Ascending aorta (tissue), 2 donors: ENCODE data around the gene HMGA1. TPM values are rescaled to one million over a fixed set of nuclear protein-coding genes. Genes with fewer than 3 reads are reported as not detected.
"Not testable (repeated sequence)": the region's sequence is repeated elsewhere in the genome, so short reads cannot be mapped to it uniquely, and the experiment has no call there.

Experiments
- DNase-seq, 2 donors: peaks; one replicate each; pipeline ENCODE4 v3.0.0-alpha.2; 2019; ENCODE audit warnings: low spot score in 2 of 2
- H3K27ac ChIP-seq, 2 donors: fragments of 200-600 bp; sonication (generic); one replicate each; pipeline ENCODE4 v1.5.1; 2016 to 2017; ENCODE audit warnings: mild to moderate bottlenecking in 1 of 2
- H3K27me3 ChIP-seq: fragments of 200-600 bp; sonication (generic); one replicate; pipeline ENCODE4 v1.5.1; 2017
- H3K36me3 ChIP-seq, 2 donors: fragments of 200-600 bp; sonication (generic); one replicate each; pipeline ENCODE4 v1.5.1; 2016
- H3K4me1 ChIP-seq, 2 donors: fragments of 200-600 bp; sonication (generic); one replicate each; pipeline ENCODE4 v1.5.1; 2016 to 2017; ENCODE audit warnings: mild to moderate bottlenecking in 1 of 2
- H3K4me3 ChIP-seq, 2 donors: fragments of 200-600 bp; sonication (generic); one replicate each; pipeline ENCODE4 v1.5.1; 2016 to 2017; ENCODE audit warnings: mild to moderate bottlenecking in 1 of 2
- H3K9me3 ChIP-seq, 2 donors: fragments of 200-600 bp; sonication (generic); one replicate each; pipeline ENCODE4 v1.5.1; 2016
- intact Hi-C: fragments of 100-400 bp; cut with DNase I; formaldehyde crosslinking; loops from one replicate; pipeline ENCODE4 v1.15.1; 2023
- total RNA-seq: library from RNA; depleted of rRNA; stranded (reverse); fragments of >200 nt; gene quantifications from one replicate; pipeline ENCODE4 v1.1.0, GENCODE V29; 2016
- TF ChIP-seq, protein P1 (sequence below), 3 experiments: fragments of 200-600 bp in 2 of 3; fragments of 450-650 bp in 1 of 3; sonication (generic) in 2 of 3; IDR thresholded peaks; one replicate each; pipeline ENCODE4 v1.5.1; 2016 to 2019; ENCODE audit warnings: antibody characterized with exemption in 3 of 3, mild to moderate bottlenecking in 1 of 3, moderate library complexity in 1 of 3

The HMGA1 gene
- total RNA-seq, 1 donor from 2014 or later: 21.4 TPM

DNA sequence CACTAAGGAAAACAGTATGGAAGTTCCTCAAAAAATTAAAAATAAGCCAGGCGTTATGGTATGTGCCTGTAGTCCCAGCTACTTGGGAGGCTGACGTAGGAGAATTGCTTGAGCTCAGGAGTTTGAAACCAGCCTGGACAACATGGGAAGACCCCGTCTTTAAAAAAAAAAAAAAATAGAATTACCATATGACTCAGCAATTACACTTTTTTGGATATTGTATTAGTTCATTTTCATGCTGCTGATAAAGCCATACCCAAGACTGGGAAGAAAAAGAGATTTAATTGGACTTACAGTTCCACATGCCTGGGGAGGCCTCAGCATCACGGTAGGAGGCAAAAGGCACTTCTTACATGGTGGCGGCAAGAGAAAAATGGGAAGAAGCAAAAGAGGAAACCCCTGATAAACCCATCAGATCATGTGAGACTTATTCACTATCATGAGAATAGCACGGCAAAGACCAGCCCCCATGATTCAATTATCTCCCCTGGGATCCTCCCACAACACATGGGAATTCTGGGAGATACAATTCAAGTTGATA is 22.9 kb downstream of the HMGA1 start:
- intact Hi-C loops: no loop called here
- Histone ChIP-seq H3K4me3 (no peak overlapping the region), H3K27ac (no peak overlapping the region), H3K36me3 (no peaks in the 10 kb centered on the region), H3K4me1 (no peaks in the 10 kb centered on the region), H3K27me3 (no peaks in the 10 kb centered on the region), H3K9me3 (no peaks in the 10 kb centered on the region)
- no peak for DNase-seq
- TF ChIP-seq, protein P1, sequence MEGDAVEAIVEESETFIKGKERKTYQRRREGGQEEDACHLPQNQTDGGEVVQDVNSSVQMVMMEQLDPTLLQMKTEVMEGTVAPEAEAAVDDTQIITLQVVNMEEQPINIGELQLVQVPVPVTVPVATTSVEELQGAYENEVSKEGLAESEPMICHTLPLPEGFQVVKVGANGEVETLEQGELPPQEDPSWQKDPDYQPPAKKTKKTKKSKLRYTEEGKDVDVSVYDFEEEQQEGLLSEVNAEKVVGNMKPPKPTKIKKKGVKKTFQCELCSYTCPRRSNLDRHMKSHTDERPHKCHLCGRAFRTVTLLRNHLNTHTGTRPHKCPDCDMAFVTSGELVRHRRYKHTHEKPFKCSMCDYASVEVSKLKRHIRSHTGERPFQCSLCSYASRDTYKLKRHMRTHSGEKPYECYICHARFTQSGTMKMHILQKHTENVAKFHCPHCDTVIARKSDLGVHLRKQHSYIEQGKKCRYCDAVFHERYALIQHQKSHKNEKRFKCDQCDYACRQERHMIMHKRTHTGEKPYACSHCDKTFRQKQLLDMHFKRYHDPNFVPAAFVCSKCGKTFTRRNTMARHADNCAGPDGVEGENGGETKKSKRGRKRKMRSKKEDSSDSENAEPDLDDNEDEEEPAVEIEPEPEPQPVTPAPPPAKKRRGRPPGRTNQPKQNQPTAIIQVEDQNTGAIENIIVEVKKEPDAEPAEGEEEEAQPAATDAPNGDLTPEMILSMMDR (IDR thresholded peaks at IDR 0.05): no peak

DNA sequence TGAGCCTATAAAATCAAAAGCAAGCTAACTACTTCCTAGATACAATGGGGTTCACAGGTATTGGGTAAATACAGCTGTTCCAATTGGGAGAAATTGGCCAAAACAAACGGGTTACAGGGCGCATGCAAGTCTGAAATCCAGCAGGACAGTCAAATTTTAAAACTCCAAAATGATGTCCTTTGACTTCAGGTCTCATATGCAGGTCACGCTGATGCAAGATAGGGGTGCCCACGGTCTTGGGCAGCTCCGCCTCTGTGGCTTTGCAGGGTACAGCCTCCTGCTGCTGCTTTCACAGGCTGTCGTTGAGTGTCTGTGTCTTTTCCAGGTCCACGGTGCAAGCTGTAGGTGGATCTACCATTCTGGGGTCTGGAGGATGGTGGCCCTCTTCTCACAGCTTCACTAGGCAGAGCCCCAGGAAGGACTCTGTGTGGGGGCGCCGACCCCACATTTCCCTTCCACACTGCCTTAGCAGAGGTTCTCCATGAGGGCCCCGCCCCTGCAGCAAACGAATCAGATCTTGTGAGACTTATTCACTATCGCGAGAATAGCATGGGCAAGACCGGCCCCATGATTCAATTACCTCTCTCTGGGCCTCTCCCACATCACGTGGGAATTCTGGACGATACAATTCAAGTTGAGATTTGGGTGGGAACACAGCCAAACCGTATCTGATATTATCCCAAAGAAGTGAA is 24.0 kb downstream of the HMGA1 start:
- Histone ChIP-seq H3K4me1 (no peaks in the 10 kb centered on the region), H3K36me3 (no peaks in the 10 kb centered on the region), H3K27ac (no peak overlapping the region), H3K4me3 (no peak overlapping the region), H3K27me3 (no peaks in the 10 kb centered on the region), H3K9me3 (peaks cover 0 to 5% of the 10 kb centered on the region in 2 donors)
- intact Hi-C loops: no loop called here
- TF ChIP-seq, protein P1 (IDR thresholded peaks at IDR 0.05): no peak
- peak in 1 of 2 donors; percentile 54 for DNase-seq

DNA sequence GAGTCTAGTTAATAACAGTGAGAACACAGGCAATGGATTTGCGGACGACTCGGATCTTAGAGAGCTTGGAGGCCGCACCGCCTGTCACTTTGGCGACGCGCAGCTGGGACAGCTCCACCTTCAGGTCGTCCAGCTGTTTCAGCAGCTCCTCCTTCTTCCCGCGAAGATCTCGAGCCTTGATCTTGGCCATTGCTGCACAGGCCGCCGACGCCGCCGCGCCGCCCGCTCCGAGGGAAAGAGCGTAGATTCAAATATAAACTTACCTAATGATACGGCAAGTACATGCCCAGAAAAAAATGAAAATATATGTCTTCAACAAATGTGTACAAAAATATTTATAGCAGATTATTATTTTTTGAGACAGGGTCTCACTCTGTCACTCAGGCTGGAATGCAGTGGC is 26.8 kb downstream of the HMGA1 start:
- H3K27ac ChIP-seq, H3K36me3 ChIP-seq, H3K27me3 ChIP-seq, H3K9me3 ChIP-seq, intact Hi-C loops, H3K4me1 ChIP-seq, H3K4me3 ChIP-seq: not testable (repeated sequence)
- peak in 1 of 2 donors; percentile 33 for DNase-seq

DNA sequence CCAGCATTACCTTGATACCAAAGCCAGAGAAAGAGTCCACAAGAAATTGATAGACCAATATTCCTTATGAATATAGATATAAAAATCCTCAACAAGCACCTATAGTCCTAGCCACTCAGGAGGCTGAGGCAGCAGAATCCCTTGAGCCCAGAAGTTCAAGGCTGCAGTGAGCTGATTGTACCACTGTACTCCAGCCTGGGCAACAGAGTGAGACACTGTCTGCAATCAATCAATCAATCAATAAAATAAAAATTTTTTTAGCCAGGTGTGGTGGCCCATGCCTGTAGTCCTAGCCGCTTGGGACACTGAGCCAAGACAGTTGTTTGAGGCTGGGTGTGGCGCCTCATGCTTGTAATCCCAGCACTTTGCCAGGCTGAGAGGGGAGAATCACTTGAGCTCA is 31.1 kb downstream of the HMGA1 start:
- Histone ChIP-seq H3K27ac (no peak overlapping the region), H3K4me1 (no peaks in the 10 kb centered on the region), H3K4me3 (no peak overlapping the region), H3K27me3 (no peaks in the 10 kb centered on the region), H3K9me3 (peaks cover 0 to 8% of the 10 kb centered on the region in 2 donors), H3K36me3 (no peaks in the 10 kb centered on the region)
- intact Hi-C loops: no loop called here
- DNase-seq: peak in 1 of 2 donors; percentile 37
- TF ChIP-seq, protein P1 (IDR thresholded peaks at IDR 0.05): no peak

DNA sequence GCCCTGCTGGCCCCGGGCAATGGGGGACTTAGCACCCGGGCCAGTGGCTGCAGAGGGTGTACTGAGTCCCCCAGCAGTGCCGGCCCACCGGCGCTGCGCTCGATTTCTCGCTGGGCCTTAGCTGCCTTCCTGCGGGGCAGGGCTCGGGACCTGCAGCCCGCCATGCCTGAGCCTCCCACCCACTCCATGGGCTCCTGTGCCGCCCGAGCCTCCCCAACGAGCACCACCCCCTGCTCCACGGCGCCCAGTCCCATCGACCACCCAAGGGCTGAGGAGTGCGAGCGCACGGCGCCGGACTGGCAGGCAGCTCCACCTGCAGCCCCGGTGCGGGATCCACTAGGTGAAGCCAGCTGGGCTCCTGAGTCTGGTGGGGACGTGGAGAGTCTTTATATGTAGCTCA is 32.5 kb downstream of the HMGA1 start:
- H3K27ac ChIP-seq, intact Hi-C loops: not testable (repeated sequence)

DNA sequence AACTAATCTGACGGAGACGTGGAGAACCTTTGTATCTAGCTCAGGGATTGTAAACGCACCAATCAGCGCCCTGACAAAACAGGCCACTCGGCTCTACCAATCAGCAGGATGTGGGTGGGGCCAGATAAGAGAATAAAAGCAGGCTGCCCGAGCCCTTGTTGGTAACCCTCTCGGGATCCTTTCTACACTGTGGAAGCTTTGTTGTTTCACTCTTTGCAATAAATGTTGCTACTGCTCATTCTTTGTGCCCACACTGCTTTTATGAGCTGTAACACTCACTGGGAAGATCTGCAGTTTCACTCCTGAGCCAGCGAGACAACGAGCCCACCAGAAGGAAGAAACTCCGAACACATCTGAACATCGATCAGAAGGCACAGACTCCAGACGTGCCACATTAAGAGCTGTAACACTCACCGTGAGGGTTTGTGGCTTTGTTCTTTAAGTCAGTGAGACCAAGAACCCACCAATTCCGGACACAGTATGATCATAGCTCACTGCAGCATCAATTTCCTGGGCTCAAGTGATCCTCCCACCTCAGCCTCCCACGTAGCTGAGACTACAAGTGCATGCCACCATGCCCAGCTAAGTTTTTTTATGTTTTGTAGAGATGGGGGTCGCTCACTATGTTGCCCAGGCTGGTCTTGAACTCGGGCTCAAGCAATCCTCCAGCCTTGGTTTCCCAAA is 33.1 kb downstream of the HMGA1 start:
- H3K36me3 ChIP-seq, DNase-seq, intact Hi-C loops, H3K27me3 ChIP-seq, H3K9me3 ChIP-seq, H3K4me1 ChIP-seq, H3K27ac ChIP-seq, H3K4me3 ChIP-seq: not testable (repeated sequence)

More for the DNA sequence above, 32.5 kb downstream of the HMGA1 start:
- not testable (repeated sequence) for H3K36me3 ChIP-seq, H3K4me1 ChIP-seq, H3K27me3 ChIP-seq, H3K9me3 ChIP-seq, H3K4me3 ChIP-seq
- DNase-seq: peak in 1 of 2 donors; percentile 30
